ENCODE results near the gene CC2D1B.
A peak's percentile ranks its signal among the peaks of the same experiment; 100 is the strongest.

CC2D1B gene

DNA sequence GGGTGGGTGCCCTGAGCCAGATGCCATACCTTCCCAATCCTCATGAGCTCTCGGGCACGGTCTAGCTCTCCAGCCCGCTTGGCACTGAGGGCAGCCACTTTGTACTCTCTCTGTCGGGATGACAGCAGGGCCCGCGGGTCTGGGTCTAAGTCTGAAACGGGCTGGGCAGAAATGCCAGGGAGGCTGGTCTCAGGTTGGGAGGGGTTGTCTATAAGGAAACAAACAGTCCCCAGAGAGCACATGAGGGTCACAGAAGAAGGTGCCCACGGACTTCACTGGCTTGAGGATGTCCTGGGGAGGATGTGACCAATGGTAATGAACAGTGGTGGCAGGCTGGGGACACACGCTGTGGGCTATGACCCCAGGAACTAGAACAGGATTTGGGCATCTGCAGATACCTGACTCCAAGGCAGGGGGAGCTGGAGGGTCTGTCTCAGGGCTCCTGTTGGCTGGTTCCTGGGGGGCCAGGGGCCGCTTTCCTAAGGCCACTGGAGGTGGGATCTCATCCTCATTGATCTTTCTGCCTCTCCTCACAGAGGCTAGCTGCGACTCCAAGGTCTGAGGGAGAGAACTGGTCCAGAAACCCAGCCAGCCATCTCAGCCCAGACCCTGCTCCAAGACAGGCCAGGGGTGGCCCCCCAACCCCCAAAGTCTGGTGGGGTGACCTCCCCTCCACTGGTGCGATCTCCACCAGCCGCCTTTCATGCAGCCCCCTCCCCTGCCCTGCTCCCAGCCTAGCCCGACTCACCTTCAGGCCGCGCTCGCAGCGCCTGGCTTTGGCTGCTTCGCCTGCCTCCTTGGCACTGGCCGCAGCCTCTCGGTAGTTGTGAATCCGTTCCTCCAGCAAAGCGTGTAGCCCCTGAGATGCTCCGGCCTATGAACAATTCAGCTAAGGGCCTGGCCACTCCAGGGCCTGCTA, 6.1 kb downstream of the CC2D1B start:
- no peak for DNase-seq (ENCODE audit: low spot score)

DNA sequence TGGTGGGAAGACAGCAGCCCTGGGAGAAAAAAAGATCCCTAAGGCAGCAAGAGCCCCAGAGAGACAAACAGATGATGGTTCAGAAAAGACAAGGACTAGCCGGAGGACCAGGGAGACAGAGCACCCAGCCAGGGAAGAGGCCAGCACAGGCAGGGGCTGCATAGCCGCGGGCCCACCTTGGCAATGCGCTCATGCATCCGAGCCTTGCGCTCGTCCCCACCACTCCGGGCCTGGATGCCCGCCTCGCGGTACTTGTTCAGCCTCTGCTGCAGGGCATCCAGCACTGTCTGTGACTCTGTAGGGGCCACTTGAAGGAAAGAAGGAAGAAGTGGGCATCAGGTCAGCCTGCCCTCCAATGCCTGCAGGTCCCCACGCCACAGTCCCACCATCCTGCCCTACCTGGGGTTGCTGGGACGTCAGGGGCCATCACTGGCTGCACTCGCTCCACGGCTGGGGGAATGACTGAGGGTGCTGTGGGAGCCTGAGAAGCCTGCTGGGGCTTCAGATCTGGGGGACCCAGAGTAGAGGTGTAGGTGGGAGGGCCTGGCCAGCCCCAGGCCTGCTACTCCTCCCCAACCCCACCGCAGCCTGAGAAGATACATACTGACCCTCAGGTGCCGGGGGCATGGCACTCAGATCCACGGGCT, 7.0 kb downstream of the CC2D1B start:
- no peak for DNase-seq (ENCODE audit: low spot score)

DNA sequence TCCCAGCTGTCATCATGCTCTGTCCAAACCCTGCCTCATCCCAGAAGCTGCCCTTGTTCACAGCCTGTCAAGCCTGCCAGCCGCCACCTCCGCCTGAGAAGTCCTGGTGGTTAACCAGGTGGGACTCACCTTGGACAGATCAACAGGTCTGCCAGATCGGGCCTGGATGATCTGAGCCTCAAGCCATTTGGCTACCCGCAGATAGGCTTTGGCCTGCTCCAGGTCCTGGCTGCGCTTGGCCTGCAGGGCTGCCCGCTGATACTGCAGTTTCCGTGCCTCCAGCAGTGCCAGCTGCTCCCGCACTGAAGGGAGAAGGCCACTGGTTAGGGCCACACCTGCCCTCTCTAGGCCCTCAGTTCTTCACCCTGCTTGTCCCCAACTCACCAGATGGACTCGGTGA, 8.6 kb downstream of the CC2D1B start:
- no peak for DNase-seq (ENCODE audit: low spot score)

DNA sequence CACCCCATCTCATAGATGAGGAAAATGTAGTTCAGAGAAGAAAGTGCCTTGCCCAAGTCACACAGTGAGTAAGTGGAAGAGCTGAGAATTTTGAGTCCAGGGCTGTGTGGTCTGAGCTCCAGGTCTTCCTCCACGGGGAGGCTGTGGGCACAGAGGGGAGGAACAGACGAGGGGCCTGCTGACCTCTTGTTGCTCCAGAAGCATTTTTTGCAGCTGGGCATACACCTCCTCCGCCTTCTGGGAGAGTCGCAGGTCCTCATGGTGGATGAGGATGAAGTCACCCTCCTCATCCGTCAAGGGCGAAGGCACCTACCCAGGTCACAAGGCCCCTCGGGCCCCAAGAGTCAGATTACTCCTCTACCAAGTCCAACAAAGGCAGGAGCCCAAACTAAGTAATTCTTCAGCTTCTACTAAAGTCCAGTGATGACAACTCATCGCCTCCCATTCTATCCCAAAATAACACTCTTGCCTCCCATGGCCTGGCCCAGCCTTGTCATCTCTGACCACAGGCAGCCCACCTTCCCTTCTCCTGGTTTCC, 9.1 kb downstream of the CC2D1B start:
- DNase-seq (ENCODE audit: low spot score), result no peak

DNA sequence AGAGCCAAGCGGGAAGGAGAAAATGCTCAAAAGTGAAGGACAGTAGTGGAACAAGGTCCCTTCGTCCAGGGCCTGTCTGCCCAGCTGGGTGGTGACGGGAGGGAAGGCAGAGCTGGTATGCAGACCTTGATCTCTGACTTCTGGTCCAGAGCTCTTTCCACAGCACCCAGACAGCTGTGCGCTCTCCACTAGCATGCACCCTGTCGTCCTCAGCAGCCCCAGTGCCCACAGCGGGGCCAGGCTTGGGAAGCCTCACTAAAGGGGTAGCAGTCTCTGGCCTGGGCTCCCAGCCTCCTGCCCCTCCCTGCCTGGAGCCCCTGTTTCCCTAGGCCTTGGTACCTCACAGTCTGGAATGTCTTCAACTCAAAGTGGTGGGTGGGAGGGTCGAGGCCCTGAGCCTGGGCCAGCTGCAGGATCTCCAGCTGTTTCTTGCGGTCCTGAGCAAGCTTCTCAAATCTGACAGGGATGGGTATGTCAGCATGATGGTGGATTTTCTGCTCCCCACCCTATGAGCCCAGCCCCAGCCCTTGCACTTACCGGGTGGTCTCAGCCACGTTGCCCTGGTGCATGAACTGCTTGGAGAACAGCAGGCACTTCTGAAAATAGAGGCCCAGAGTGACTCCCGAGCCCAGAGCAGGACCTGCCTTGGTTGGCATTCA, 10.0 kb downstream of the CC2D1B start:
- DNase-seq (ENCODE audit: low spot score), result no peak

DNA sequence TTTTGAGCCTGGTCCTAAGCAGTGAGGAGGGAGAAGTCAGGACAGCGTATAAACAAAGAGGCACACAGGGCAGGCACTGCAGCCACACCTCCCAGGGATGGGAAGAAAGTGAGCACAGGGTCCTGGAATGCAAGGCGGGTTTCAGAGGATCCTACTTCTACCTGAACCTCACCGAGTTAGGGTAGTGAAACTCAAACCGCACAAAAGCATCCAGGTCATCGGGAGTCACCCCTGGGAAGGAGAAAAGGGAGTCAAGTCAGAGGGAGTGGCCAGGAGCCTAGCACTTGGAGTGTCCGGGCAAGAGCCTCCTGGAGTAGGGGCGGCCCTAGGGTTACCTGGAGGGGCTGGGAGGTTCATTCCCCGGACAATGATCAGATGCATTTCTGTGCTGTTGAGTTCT, 10.6 kb downstream of the CC2D1B start:
- DNase-seq (ENCODE audit: low spot score), result no peak

DNA sequence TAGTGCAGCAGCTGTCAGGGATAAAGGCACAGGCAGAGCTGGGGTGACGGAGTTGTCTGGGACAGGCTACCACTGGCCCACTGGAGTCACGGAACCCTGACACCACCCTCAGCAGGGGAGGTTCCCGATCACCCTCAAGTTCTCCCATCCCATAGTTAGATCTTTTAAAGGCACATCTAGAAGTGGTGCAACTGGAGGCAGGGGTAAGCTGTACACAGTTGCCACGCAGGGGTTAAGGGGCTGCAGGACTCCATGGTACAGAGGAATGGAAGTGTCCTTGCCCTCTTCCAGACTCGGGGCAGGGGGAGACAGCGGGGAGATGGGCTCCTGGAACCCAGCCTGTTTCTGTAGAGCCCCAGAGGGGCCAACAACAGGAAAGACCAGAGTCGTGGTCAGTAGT, 13.3 kb downstream of the CC2D1B start:
- no peak for DNase-seq (ENCODE audit: low spot score)

DNA sequence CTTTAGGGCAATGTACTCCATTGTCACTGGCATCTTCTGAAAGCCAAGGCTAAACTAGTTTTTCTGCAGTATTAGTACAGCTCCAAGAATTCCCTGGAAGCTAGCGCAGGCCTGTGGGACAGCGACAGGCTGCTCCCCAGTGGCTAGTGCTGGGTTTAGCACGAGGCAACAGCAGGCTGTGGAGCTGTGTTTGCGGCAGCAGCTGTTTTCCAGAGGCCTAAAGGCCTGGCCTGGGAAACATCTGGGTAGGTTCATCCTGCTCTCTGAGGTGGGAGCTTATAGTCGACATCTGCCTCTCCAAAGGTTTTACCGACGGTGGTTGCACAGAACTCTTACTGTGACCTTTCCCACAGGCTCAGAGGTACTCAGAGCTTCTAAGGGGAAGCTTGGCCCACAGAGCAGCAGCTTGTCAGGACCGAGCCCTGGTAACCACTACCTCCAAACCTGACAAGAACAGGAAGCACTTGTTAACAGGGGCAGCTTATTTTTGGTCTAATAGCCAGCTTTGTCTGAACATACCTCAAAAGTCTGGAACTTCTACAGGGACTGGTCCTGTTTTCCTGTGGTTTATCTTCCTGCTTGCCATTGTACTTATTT, 17.2 kb downstream of the CC2D1B start:
- DNase-seq (ENCODE audit: low spot score), result peak; percentile 54

DNA sequence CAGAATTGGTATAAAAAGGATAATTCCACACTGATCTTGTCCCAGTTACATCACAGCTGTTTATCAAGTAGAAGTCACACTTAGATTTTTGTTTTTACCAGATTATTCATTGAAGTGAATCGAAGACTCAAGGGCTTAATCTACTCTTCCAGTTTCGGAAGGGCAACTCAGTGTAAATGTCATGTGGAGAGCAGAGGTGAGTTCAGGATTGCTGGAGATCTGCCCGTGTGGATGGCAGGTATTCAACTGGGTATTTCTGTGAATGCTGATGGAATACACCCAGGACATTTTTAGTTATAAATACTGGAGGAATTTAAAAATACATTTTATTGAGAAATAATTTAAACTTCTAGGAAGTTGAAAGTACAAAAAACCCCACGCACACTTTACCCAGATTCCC, 19.4 kb downstream of the CC2D1B start:
- no peak for DNase-seq (ENCODE audit: low spot score)

DNA sequence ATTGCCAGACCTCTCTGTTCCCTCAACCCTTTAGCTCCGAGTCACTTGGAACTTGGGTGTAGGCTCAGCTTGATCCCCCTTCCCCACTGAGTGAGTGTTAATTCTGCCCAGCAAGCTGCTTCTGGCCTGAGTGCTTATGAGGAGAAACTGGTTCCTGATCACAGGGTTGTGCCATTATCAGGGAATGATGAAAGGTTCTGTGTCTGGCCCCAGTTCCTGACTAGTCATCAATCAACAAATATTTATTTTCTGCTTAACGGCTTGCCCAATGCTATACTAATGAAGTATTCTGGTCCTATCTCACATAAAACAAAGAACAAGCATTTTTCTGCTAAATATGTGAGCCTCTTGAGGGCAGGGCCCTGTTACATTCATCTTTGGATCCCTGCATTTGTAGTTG, 20.8 kb downstream of the CC2D1B start:
- no peak for DNase-seq (ENCODE audit: low spot score)

DNA sequence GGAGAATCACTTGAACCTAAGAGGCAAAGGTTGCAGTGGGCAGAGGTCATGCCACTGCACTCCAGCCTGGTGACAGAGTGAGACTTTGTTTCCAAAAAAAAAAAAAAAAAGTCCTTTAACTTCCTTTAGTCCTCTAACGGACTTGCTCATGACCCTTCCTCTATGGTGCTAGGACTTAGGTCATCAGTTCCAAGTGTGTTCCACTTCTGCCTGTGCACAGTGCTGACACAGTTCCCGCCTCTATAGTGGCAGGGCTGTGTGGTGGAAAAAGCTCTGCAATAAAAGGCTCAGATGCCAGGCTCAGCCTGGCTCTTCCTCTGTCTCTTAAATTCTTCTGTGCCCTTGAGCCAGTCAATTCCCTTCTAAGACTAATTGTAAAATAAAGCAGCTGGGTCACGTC, 22.0 kb downstream of the CC2D1B start:
- no peak for DNase-seq (ENCODE audit: low spot score)

DNA sequence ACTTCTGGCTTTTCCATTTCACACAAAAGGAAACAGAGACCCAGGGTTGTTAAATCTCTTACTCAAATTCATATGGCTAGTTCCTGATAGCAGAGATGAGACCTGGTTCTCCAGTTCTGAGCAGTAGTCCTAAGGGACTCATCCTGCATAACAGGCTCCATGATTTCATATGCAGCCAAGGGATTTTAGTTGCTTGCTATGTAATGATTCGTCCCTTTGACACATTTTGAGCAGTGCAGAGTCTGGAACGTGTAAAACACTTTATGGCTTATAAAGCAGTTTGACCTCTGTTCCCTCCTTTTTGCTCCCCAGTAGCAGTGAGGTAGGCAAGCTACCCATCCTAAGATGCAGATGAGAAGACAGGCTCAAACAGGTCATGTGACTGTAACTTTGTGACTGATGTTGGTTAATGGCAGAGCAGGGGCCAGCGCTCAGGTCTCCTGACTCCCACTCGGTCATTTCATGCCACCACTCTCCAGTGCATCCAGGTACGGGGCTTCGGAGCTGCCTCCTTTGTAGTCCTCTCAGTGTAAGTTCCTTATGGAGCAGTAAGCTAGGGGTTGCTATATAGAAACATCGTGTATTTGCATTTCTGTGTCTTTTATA, 24.2 kb downstream of the CC2D1B start:
- DNase-seq (ENCODE audit: low spot score), result no peak

DNA sequence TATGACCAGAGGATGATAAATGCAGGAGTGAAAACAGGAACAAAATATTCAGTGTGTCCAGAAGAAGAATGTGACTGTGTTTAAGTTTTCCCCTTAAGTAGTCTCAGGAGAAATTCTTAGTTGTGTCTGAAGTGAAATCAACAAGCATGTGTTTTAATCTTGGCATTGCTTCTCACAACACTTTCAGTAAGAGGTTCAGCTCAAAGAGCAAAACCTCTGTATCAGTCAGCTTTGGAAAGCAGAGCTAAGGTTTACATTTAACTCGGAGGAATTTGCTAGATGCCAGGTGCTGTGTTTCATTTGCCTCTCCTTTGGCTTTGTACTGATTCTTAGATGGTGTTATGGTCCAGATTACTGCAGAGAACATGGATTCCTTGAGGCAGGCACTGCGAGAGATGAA, 28.6 kb downstream of the CC2D1B start:
- DNase-seq (ENCODE audit: low spot score), result no peak

DNA sequence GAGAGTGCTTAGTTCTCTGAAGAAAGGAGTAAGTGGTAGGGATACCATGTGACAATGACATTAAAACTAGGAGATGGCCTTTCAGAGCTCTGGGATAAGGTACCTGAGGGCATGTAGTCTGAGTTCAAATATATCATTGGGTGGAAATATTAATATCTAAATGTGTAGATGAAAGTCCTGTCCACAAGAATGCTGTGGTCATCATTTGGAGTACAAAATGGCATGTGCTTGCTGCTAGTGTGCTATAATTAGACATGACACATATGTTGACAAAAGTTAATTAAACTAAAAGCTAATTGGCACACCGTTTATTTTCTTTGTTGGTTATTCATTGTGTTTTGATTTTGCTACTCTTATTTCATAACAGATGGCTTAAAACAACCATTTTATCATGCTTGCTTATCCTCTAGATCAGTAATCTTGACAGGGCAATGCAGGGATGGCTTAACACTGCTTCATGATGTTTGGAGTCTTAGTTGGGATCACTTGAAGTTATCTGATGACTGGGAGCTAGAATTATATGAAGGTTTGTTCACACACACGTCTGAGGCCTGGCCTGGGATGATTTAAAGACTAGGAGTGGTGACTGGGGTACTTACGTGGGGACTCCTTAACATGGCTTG, 31.0 kb downstream of the CC2D1B start:
- no peak for DNase-seq (ENCODE audit: low spot score)

DNA sequence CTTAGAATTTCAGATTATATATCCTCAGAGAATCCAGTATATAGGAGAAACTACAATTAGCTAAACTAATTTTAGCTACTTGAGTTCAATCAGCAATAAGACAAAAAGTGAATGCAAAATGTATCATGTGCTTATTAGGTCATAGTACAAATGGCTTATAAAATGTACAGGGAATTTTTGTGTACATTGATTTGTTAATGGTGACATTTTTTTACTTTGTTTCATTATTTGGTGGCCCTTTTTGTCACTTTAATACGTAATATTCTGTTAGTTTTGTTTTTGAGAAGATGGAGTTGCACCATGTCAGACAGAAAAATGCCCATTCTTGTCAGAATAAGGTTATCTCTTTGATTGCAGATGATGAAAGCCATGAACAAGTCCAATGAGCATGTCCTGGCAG, 33.6 kb downstream of the CC2D1B start:
- no peak for DNase-seq (ENCODE audit: low spot score)

DNA sequence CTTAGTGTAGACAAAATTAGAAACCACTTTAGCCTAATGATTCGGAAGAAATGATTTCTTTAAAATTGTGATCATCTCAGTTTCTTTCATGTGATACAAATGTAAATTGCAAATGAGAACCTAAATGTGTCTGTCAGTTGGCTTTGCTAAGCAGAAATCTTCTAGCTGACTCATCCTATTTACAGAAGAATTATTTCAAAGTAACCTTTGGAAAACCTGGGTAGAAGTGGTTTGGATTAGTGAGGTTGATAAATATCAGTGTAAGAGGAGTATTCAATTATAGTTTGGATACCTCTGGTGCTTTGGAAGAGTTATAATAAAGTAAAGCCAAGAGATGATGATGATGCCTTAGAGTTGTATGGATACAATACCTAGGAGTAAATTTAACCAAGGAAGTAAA, 37.4 kb downstream of the CC2D1B start:
- no peak for DNase-seq (ENCODE audit: low spot score)

DNA sequence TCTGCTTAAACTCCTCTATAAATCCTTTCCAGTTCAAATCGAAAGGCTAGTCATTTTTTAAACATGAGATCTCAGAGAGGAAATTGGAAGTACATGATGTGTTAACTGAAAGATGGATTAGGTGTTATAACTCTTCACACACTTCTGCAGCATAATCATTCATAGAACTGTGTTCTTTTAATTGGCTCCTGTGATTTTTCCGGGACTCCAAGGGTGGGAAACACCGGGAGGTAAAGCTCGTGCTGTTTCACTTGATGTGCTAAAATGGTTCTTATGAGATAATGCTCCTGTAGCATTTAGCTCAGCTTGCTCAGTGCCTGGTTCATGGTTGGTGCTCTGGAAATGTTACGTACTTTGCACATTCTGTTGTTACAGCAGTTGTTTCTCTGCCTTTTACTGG, 40.2 kb downstream of the CC2D1B start:
- no peak for DNase-seq (ENCODE audit: low spot score)

DNA sequence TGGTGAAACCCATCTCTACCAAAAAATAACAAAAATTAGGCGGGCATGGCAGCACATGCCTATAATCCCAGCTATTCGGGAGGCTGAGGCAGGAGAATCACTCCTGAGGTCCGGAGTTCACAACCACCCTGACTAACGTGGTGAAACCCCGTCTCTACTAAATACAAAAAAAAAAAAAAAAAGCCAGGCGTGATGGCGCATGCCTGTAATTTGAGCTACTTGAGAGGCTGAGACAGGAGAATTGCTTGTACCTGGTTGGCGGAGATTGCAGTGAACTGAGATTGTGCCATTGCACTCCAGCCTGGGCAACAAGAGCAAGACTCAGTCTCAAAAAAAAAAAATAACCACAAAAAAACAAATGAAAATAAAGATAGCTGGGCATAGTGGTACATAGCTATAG, 42.3 kb downstream of the CC2D1B start:
- no peak for DNase-seq (ENCODE audit: low spot score)

DNA sequence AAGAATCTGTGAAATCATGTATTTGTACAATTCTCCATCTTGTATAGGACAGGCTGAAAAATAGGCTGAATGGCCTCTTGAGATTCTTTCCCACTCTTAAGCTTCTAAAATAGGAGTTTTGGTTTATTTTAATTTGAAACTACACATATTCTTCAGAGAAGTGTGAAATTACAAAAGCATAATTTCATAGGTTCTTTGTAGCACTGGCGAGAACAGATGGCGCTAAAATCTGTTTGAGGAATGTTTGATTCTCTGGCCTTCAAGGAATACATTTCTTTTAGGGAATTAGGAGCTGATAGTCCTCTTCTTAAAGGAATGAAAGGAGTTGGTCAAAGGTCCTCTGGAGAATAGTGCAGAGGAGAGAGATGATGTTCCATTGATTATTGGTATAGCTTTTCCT, 44.9 kb downstream of the CC2D1B start:
- DNase-seq (ENCODE audit: low spot score), result no peak

DNA sequence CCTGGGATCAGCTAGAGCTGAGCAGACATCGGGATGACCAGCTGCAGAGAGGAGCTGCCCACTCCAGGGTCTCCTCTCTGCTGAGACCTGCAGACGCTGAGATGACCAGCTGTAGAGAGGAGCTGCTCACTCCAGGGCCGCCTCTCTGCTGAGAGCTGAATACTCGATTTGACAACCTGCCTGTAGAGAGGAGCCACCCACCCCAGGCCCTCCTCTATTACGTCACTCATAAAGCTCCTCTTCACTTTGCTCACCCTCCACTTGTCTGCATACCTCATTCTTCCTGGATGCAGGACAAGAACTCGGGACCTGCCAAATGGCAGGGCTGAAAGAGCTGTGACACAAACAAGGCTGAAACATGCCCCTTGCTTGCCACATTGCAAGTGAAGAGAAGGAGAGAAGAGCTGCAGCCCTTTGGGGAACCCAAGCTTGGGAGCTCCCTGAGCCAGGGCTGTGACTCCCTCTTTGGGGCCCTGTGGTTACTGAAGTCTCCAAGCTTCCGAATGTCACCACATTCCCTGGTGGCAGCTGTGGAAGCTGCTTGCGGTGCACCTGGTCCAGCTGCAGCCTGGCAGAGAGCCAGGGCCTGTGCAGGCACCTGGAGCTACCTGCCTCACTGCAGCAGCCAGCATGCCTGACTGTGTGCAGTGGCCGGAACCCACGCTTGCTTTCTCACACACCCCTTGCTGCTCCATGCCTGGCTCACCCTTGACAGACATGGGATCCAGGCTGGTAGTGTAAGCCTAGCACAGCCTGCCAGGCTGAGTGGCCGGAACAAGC, 59.6 kb downstream of the CC2D1B start:
- no peak for DNase-seq (ENCODE audit: low spot score)

Data from AG20443 (cell line).